OCI-LY7 (cell line): ENCODE data around the gene RHEX. TPM values are rescaled to one million over a fixed set of nuclear protein-coding genes. Genes with fewer than 3 reads are reported as not detected.

Experiments used
- BruUV-seq: library from RNA; stranded (reverse); fragments of 400-500 nt; replicated peaks from 2 replicates; lab custom pipeline; 2021; lab: Mats Ljungman, UMichigan
- CTCF ChIA-PET: fragments of 300-600 bp; sonication (Branson Sonifier 250); formaldehyde crosslinking; loops from one replicate; lab custom pipeline; 2022; ENCODE audit warnings: antibody characterized with exemption; ENCODE audit not compliant: unreplicated experiment; lab: Charles Lee
- POLR2A ChIA-PET: fragments of 300-600 bp; sonication (Branson Sonifier 250); formaldehyde crosslinking; loops from one replicate; lab custom pipeline; 2022; ENCODE audit warnings: antibody characterized with exemption; lab: Charles Lee
- DNase-seq: peaks from one replicate; pipeline ENCODE4 v3.0.0-alpha.2; 2015; ENCODE audit warnings: low spot score
- H2AFZ ChIP-seq: fragments of 200-600 bp; sonication (generic), shearing (Covaris generic); 2 replicates; pipeline ENCODE4 v1.6.1; 2014; ENCODE audit warnings: mild to moderate bottlenecking, antibody characterized with exemption, low read length, moderate library complexity
- H3K27ac ChIP-seq: fragments of 200-600 bp; sonication (generic); 2 replicates; pipeline ENCODE4 v1.5.1; 2014; ENCODE audit warnings: mixed run types, low read depth, mild to moderate bottlenecking, moderate library complexity, low read length, inconsistent platforms; ENCODE audit not compliant: poor library complexity, severe bottlenecking
- H3K36me3 ChIP-seq: fragments of 200-600 bp; sonication (generic); 2 replicates; pipeline ENCODE4 v1.6.1; 2014; ENCODE audit warnings: mild to moderate bottlenecking, antibody characterized with exemption, low read length, moderate library complexity, mixed read lengths; ENCODE audit not compliant: insufficient read depth
- H3K4me1 ChIP-seq: fragments of 200-600 bp; sonication (generic); 2 replicates; pipeline ENCODE4 v1.5.1; 2014; ENCODE audit warnings: mild to moderate bottlenecking, low read length; ENCODE audit not compliant: insufficient read depth, poor library complexity, severe bottlenecking
- H3K4me2 ChIP-seq: fragments of 200-600 bp; sonication (generic); 2 replicates; pipeline ENCODE4 v1.6.1; 2014; ENCODE audit warnings: mild to moderate bottlenecking, low read length
- H3K4me3 ChIP-seq: fragments of 200-600 bp; sonication (generic); 2 replicates; pipeline ENCODE4 v1.5.1; 2014; ENCODE audit warnings: mild to moderate bottlenecking, low read depth, low read length; ENCODE audit not compliant: poor library complexity, severe bottlenecking
- H3K79me2 ChIP-seq: fragments of 200-600 bp; sonication (generic); 2 replicates; pipeline ENCODE4 v1.6.1; 2016; ENCODE audit warnings: low read depth, mild to moderate bottlenecking, low read length, moderate library complexity, mixed read lengths; ENCODE audit not compliant: insufficient read depth
- H3K9me2 ChIP-seq: fragments of 200-600 bp; sonication (generic); 2 replicates; pipeline ENCODE4 v1.6.1; 2016; ENCODE audit warnings: mild to moderate bottlenecking, low read length, mixed read lengths; ENCODE audit not compliant: insufficient read depth
- H3K9me3 ChIP-seq: fragments of 200-600 bp; sonication (generic); 2 replicates; pipeline ENCODE4 v1.6.1; 2014; ENCODE audit warnings: mild to moderate bottlenecking, mixed run types, low read length, mixed read lengths
- H4K20me1 ChIP-seq: fragments of 200-600 bp; sonication (generic); 2 replicates; pipeline ENCODE4 v1.6.1; 2014; ENCODE audit warnings: mild to moderate bottlenecking, antibody characterized with exemption, low read length, moderate library complexity, mixed read lengths; ENCODE audit not compliant: insufficient read depth
- CTCF ChIP-seq: fragments of 200-600 bp; sonication (generic); conservative IDR thresholded peaks from 2 replicates; pipeline ENCODE4 v1.5.1; 2014; ENCODE audit warnings: mild to moderate bottlenecking, antibody characterized with exemption, low read length, moderate library complexity, mixed read lengths
- EZH2phosphoT487 ChIP-seq: fragments of 200-600 bp; sonication (generic); IDR thresholded peaks from 2 replicates; pipeline ENCODE4 v1.6.1; 2018; ENCODE audit warnings: low read depth, borderline replicate concordance, mild to moderate bottlenecking, mixed run types, antibody characterized with exemption, low read length, moderate library complexity, mixed read lengths
- intact Hi-C: fragments of 100-400 bp; cut with micrococcal nuclease; formaldehyde crosslinking; loops from one replicate; pipeline ENCODE4 v1.10.0; 2022; ENCODE audit not compliant: unreplicated experiment
- total RNA-seq, 2 experiments: library from RNA; depleted of rRNA in 1 of 2; stranded (reverse); fragments of >200 nt in 1 of 2; shearing (Covaris generic) in 1 of 2; gene quantifications; 2 replicates each; pipeline ENCODE4 v1.2.3, GENCODE V29; 2014 to 2022

The RHEX gene
- total RNA-seq, 2 experiments from 2014 or later = 5.0 to 9.9 TPM

GRCh38 chr1:206107168-206107544, 54.2 kb downstream of the RHEX start:
- ChIA-PET CTCF (interaction anchor here (0.5 to 2.3 kb wide), 4 partner anchors 77 to 125 kb away, joined by 3 to 16 read pairs (median 8); no protein-coding TSS in a partner anchor), POLR2A (interaction anchor here (0.5 to 1.6 kb wide), 2 partner anchors 51 to 244 kb away, joined by 3 to 4 read pairs; no protein-coding TSS in a partner anchor)
- BruUV-seq = no TSS peak
- no peaks in the 10 kb centered on the region for H3K9me2 ChIP-seq
- no peak overlapping the region for H3K4me3 ChIP-seq
- no peaks in the 10 kb centered on the region for H3K9me3 ChIP-seq
- intact Hi-C loops = loop anchor here (5.0 kb wide), 1 partner anchor 315 kb away; no protein-coding TSS in a partner anchor
- TF ChIP-seq EZH2phosphoT487 (no peak), CTCF (no peak)
- no peak for DNase-seq
- no peaks in the 10 kb centered on the region for H4K20me1 ChIP-seq
- H3K27ac ChIP-seq = no peak overlapping the region
- H3K4me2 ChIP-seq = no peak overlapping the region
- H2AFZ ChIP-seq = no peak overlapping the region
- H3K36me3 ChIP-seq = no peaks in the 10 kb centered on the region
- no peaks in the 10 kb centered on the region for H3K79me2 ChIP-seq
- peaks cover 6% of the 10 kb centered on the region for H3K4me1 ChIP-seq

- Histone ChIP-seq H3K36me3 (no peaks in the 10 kb centered on the region), H3K4me1 (peaks cover 6% of the 10 kb centered on the region), H3K9me3 (no peaks in the 10 kb centered on the region), H3K4me2 (no peak overlapping the region), H3K79me2 (no peaks in the 10 kb centered on the region), H2AFZ (no peak overlapping the region), H3K9me2 (no peaks in the 10 kb centered on the region), H3K4me3 (no peak overlapping the region), H3K27ac (no peak overlapping the region), H4K20me1 (no peaks in the 10 kb centered on the region)
- TF ChIP-seq CTCF = no peak
- DNase-seq = no peak
- intact Hi-C loops = loop anchor here (5.0 kb wide), 1 partner anchor 316 kb away; no protein-coding TSS in a partner anchor
- CTCF ChIA-PET = interaction anchor here (0.6 to 2.2 kb wide), 4 partner anchors 78 to 152 kb away, joined by 3 to 12 read pairs (median 6); no protein-coding TSS in a partner anchor
- BruUV-seq = no TSS peak
- POLR2A ChIA-PET = interaction anchor here (0.5 kb wide), 1 partner anchor 1792 kb away, joined by 3 read pairs; no protein-coding TSS in a partner anchor
These were observed 55.7 kb downstream of the RHEX start for GRCh38 chr1:206108635-206109034.

- H3K27ac ChIP-seq = no peak overlapping the region
- TF ChIP-seq EZH2phosphoT487 = no peak
- TF ChIP-seq CTCF = no peak
- DNase-seq = no peak
- no peak overlapping the region for H3K4me2 ChIP-seq
- H3K9me2 ChIP-seq = no peaks in the 10 kb centered on the region
- no TSS peak for BruUV-seq
- H2AFZ ChIP-seq = no peak overlapping the region
- POLR2A ChIA-PET = no interaction called here
- no peak overlapping the region for H3K4me3 ChIP-seq
- H3K36me3 ChIP-seq = no peaks in the 10 kb centered on the region
- no peaks in the 10 kb centered on the region for H3K9me3 ChIP-seq
- no peaks in the 10 kb centered on the region for H3K79me2 ChIP-seq
- CTCF ChIA-PET = interaction anchor here (2.2 kb wide), 1 partner anchor 80 kb away, joined by 7 read pairs; no protein-coding TSS in a partner anchor
- peaks cover 6% of the 10 kb centered on the region for H3K4me1 ChIP-seq
- H4K20me1 ChIP-seq = no peaks in the 10 kb centered on the region
- intact Hi-C loops = loop anchor here (5.0 kb wide), 1 partner anchor 317 kb away; no protein-coding TSS in a partner anchor
These were observed 56.7 kb downstream of the RHEX start for GRCh38 chr1:206109718-206110117.
